Measurements from ENCODE around the gene RNF187. TPM values are rescaled to one million over a fixed set of nuclear protein-coding genes. Genes with fewer than 3 reads are reported as not detected.

RNF187 gene
- total and polyA plus RNA-seq, 2 of the 4 experiments (the other 2 are of a cell fraction), result 14.0 to 55.4 TPM

- WGBS, 2 experiments (ENCODE audit: extremely low coverage in 2 of 2, insufficient read length in 1 of 2), result 100% methylated on average over 1 of the region's 4 CpGs; no CpG with 5 or more reads in 1 of the 2 experiments
- TF ChIP-seq NFE2L2 (IDR thresholded peaks at IDR 0.05; ENCODE audit: low read depth, low read length) (no peak), BHLHE40 (IDR thresholded peaks at IDR 0.05; ENCODE audit: low read depth, low read length) (no peak), POLR2A (IDR thresholded peaks at IDR 0.05; ENCODE audit: low read depth, low read length) (no peak), MXI1 (IDR thresholded peaks at IDR 0.05; ENCODE audit: borderline replicate concordance, low read depth, low read length) (no peak), MAFK (IDR thresholded peaks at IDR 0.05; ENCODE audit: low read depth, low read length) (no peak), CHD1 (IDR thresholded peaks at IDR 0.05; ENCODE audit: low read depth, low read length) (no peak), FOS (IDR thresholded peaks at IDR 0.05; ENCODE audit: low read depth, low read length) (no peak), RFX5 (IDR thresholded peaks at IDR 0.05; ENCODE audit: low read depth, low read length) (no peak), SMC3 (IDR thresholded peaks at IDR 0.05; ENCODE audit: low read depth, low read length) (no peak), USF2 (IDR thresholded peaks at IDR 0.05; ENCODE audit: low read depth, low read length) (no peak), ELK1 (IDR thresholded peaks at IDR 0.05; ENCODE audit: borderline replicate concordance, low read depth, low read length) (no peak), RCOR1 (IDR thresholded peaks at IDR 0.05; ENCODE audit: insufficient replicate concordance, low read length) (no peak), RAD21 (IDR thresholded peaks at IDR 0.05; ENCODE audit: low read length) (no peak), CEBPB (IDR thresholded peaks at IDR 0.05; ENCODE audit: low read depth, low read length) (no peak), CTCF (conservative IDR thresholded peaks at IDR 0.05; ENCODE audit: low read depth, low read length) (no peak), MAZ (IDR thresholded peaks at IDR 0.05; ENCODE audit: borderline replicate concordance, low read depth, low read length) (no peak)
- Histone ChIP-seq H3K18ac (ENCODE audit: low read depth, low read length) (no peak overlapping the region), H3K14ac (replicated peaks; ENCODE audit: low read depth, low read length) (no peak overlapping the region), H2BK5ac (ENCODE audit: low read depth, low read length, poor library complexity, severe bottlenecking) (no peak overlapping the region), H3K56ac (ENCODE audit: extremely low read depth, insufficient read depth, low read length) (no peak overlapping the region), H2BK120ac (ENCODE audit: low read depth, low read length) (no peak overlapping the region), H3K9ac (ENCODE audit: low read depth, low read length) (no peak overlapping the region), H3K36me3 (ENCODE audit: control insufficient read depth, insufficient read depth, low read length) (peaks cover 36% of the 10 kb centered on the region), H4K91ac (ENCODE audit: insufficient read depth, low read depth, low read length) (no peak overlapping the region), H3K4me3 (ENCODE audit: insufficient read depth, low read depth, low read length) (no peak overlapping the region), H3K27ac (ENCODE audit: insufficient read depth, low read length) (no peak overlapping the region), H4K20me1 (ENCODE audit: insufficient read depth, low read length) (0 out of 2 replicates have a peak, but pooled peaks cover 6% of the 10 kb centered on the region), H3K4me1 (ENCODE audit: control insufficient read depth, insufficient read depth, low read length) (no peaks in the 10 kb centered on the region), H3K4ac (ENCODE audit: low read depth, low read length) (no peak overlapping the region), H2AK5ac (ENCODE audit: low read depth, low read length) (no peak overlapping the region), H2BK20ac (ENCODE audit: low read depth, low read length) (no peak overlapping the region), H3K79me1 (ENCODE audit: low read depth in 1 of 2, low read length in 2 of 2) (peaks cover 5 to 20% of the 10 kb centered on the region in 2 experiments), H2BK15ac (ENCODE audit: low read depth, low read length) (no peak overlapping the region), H2AK9ac (replicated peaks; ENCODE audit: low read depth, low read length, poor library complexity) (no peak overlapping the region), H3K27me3 (ENCODE audit: control insufficient read depth, insufficient read depth, low read length) (no peaks in the 10 kb centered on the region), H3K23ac (ENCODE audit: low read depth, low read length) (no peak overlapping the region), H4K5ac (ENCODE audit: low read depth, low read length) (no peak overlapping the region), H3K4me2 (ENCODE audit: low read depth, low read length) (no peak overlapping the region), H3K9me1 (ENCODE audit: insufficient read depth, low read length) (0 out of 2 replicates have a peak, but pooled peaks cover 10% of the 10 kb centered on the region), H3K9me3 (ENCODE audit: control insufficient read depth, insufficient read depth, low read length) (no peaks in the 10 kb centered on the region), H2AFZ (replicated peaks; ENCODE audit: low read length, poor library complexity) (no peak overlapping the region), H4K8ac (ENCODE audit: low read depth in 2 of 2, low read length in 2 of 2) (no peak overlapping the region)
- POLR2A ChIA-PET (ENCODE audit: unreplicated experiment), result no interaction called here
- dilution Hi-C loops (cut with HindIII; ENCODE audit: low sequenced_read_pairs, unreplicated experiment), result no loop called here
- DNase-seq (no peak), ATAC-seq (ENCODE audit: low read depth) (no peak)
- in situ Hi-C loops (cut with MboI; ENCODE audit: low sequenced_read_pairs), result no loop called here
- BruUV-seq (replicated peaks), result no TSS peak
- intact Hi-C loops (cut with micrococcal nuclease), result no loop called here
- CTCF ChIA-PET, result no interaction called here
Observed at GRCh38 chr1:228496084-228496483, 8.9 kb downstream of the RNF187 start.
